ENCODE data around the gene SEMA3G. TPM values are rescaled to one million over a fixed set of nuclear protein-coding genes. Genes with fewer than 3 reads are reported as not detected.

SEMA3G gene
- total RNA-seq, 2 donors from 2014 or later, result 0.08 to 0.82 TPM

- no peaks in the 10 kb centered on the region for H3K9me3 Mint-ChIP-seq
- no peak overlapping the region for H3K27ac Mint-ChIP-seq
- H3K36me3 Mint-ChIP-seq (ENCODE audit: low read depth), result peaks cover 75% of the 10 kb centered on the region
- H3K4me3 Mint-ChIP-seq, result no peak overlapping the region
- H3K27me3 Mint-ChIP-seq, result no peaks in the 10 kb centered on the region
- H3K4me1 Mint-ChIP-seq, result peaks cover 11% of the 10 kb centered on the region
- no peak for ATAC-seq (replicated peaks)
Measured at GRCh38 chr3:52406231-52406661, 38.7 kb downstream of the SEMA3G start.

DNA sequence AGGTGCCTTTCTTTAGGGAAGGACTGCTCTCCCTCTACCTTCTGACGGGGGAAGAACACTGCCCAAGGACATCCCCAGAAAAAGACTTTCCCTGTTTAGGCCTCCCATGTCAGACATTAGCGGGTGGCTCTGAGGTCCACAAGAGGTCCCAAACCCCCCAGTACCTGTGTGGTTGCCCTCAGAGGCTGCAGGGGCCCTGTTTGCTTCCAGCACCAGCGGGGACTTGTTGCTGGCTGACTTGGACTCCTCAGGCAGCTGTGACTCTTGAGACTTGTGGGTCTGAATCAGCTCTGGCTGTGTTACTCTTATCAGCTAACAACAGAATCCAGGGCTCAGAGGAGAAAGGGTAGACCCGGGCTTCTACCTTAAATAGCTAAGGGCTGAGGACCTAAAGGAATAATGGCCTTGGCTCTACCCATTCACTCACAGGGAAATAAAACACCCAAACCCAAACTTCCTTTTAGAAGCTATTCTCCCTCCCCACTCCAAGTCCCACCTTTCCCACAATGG, 39.2 kb downstream of the SEMA3G start:
- Mint-ChIP-seq H3K9me3 (no peaks in the 10 kb centered on the region), H3K27ac (peak overlapping the region; percentile 58), H3K4me1 (peaks cover 11% of the 10 kb centered on the region), H3K36me3 (ENCODE audit: low read depth) (peaks cover 81% of the 10 kb centered on the region), H3K4me3 (no peak overlapping the region), H3K27me3 (no peaks in the 10 kb centered on the region)
- no peak for ATAC-seq (replicated peaks)

- no peak for ATAC-seq (replicated peaks)
- peak overlapping the region; percentile 58 for H3K27ac Mint-ChIP-seq
Measured at GRCh38 chr3:52405066-52405465, 39.8 kb downstream of the SEMA3G start.

GRCh38 chr3:52404391-52404790, 40.5 kb downstream of the SEMA3G start:
- Mint-ChIP-seq H3K4me1 (peaks cover 11% of the 10 kb centered on the region), H3K4me3 (no peak overlapping the region), H3K36me3 (ENCODE audit: low read depth) (peaks cover 82% of the 10 kb centered on the region), H3K27ac (no peak overlapping the region), H3K27me3 (no peaks in the 10 kb centered on the region), H3K9me3 (no peaks in the 10 kb centered on the region)
- no peak for ATAC-seq (replicated peaks)

More at GRCh38 chr3:52405066-52405465, 39.8 kb downstream of the SEMA3G start:
- H3K4me3 Mint-ChIP-seq, result no peak overlapping the region
- H3K36me3 Mint-ChIP-seq (ENCODE audit: low read depth), result peaks cover 82% of the 10 kb centered on the region
- H3K27me3 Mint-ChIP-seq, result no peaks in the 10 kb centered on the region
- H3K9me3 Mint-ChIP-seq, result no peaks in the 10 kb centered on the region
- H3K4me1 Mint-ChIP-seq, result peaks cover 11% of the 10 kb centered on the region

- H3K4me1 Mint-ChIP-seq, result peaks cover 11% of the 10 kb centered on the region
- H3K27me3 Mint-ChIP-seq, result no peaks in the 10 kb centered on the region
- ATAC-seq (replicated peaks), result no peak
- H3K9me3 Mint-ChIP-seq, result no peaks in the 10 kb centered on the region
- no peak overlapping the region for H3K4me3 Mint-ChIP-seq
- peaks cover 82% of the 10 kb centered on the region for H3K36me3 Mint-ChIP-seq (ENCODE audit: low read depth)
- no peak overlapping the region for H3K27ac Mint-ChIP-seq
Measured at GRCh38 chr3:52403955-52404354, 40.9 kb downstream of the SEMA3G start.

DNA sequence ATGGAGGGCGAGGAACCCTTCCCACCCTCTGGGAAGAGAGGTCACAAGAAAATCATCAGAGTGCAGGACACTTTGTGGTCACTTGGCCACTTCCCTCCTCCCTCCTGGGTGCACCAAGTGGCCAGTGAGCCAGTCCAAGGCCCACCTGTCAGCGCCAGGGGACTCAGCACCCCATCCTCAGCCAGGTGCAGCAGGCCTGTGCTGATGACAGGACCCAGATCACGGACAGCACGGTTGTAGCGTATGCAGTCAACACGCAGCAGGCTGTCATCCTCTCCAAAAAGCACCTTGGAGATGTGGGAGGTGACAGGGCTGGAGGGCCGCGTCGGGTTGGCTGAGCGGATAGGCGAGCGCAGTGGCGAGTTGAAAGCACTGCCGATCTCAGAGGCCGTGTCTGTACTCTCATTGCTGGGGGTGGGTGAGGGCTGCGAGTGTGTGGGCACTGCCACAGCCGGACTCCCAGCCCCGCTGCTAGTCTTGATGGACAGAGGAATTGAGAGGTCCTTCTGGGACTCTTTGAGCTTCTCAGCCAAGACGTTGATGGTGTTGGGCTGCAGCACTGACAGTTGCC, 41.5 kb downstream of the SEMA3G start:
- Mint-ChIP-seq H3K4me1 (peaks cover 6% of the 10 kb centered on the region), H3K9me3 (no peaks in the 10 kb centered on the region), H3K27me3 (no peaks in the 10 kb centered on the region), H3K4me3 (no peak overlapping the region), H3K27ac (no peak overlapping the region), H3K36me3 (ENCODE audit: low read depth) (peaks cover 76% of the 10 kb centered on the region)
- ATAC-seq (replicated peaks), result no peak

GRCh38 chr3:52402706-52403270, 42.1 kb downstream of the SEMA3G start:
- H3K36me3 Mint-ChIP-seq (ENCODE audit: low read depth), result peaks cover 71% of the 10 kb centered on the region
- no peak overlapping the region for H3K4me3 Mint-ChIP-seq
- no peak overlapping the region for H3K27ac Mint-ChIP-seq

DNA sequence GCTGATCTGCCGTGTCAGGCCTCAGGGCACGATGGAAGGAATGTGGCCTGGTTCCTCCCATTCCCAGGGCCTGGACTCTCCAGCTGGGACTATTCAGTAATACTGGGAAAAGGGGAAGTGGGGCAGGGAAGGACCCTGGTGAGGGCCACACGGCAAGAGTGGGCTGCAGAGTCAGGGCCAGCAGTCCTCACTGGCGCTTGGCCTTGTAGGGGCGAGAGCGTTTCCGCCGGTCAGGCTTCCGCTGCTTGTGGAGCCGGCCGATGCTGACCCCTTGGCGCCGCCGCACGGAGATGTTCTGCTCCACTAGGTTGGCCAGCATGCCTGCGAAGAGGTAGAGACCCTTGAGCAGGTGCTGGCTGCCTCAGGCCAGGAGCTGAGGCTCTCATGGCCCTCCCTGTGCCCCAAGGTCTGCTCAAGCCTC, 42.8 kb downstream of the SEMA3G start:
- H3K9me3 Mint-ChIP-seq, result no peaks in the 10 kb centered on the region
- no peaks in the 10 kb centered on the region for H3K27me3 Mint-ChIP-seq
- no peak overlapping the region for H3K4me3 Mint-ChIP-seq
- no peak for ATAC-seq (replicated peaks)
- no peaks in the 10 kb centered on the region for H3K4me1 Mint-ChIP-seq
- no peak overlapping the region for H3K27ac Mint-ChIP-seq
- H3K36me3 Mint-ChIP-seq (ENCODE audit: low read depth), result peaks cover 64% of the 10 kb centered on the region

More at GRCh38 chr3:52402706-52403270, 42.1 kb downstream of the SEMA3G start:
- Mint-ChIP-seq H3K4me1 (peaks cover under 1% of the 10 kb centered on the region), H3K27me3 (no peaks in the 10 kb centered on the region), H3K9me3 (no peaks in the 10 kb centered on the region)
- ATAC-seq (replicated peaks), result no peak

DNA sequence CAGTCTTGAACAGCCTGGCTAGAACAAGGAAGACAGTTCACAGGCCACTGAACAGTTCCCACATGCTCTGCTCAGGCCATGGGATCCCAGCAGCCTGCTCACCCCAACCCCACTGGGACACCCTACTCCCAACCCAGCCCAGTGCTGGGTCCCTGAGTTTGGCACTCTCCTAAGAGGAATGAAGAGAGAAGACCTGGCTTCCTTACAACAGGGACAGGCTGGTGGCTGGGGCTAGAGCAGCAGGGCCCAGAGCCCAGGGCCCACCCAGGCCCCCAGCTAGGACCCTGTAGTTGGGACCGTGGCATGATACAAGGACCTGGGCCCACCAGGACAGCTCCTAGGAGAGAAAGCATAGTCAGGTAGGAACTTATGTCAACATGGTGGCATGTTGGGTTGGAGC, 43.4 kb downstream of the SEMA3G start:
- Mint-ChIP-seq H3K27ac (peak overlapping the region; percentile 3), H3K27me3 (no peaks in the 10 kb centered on the region), H3K36me3 (ENCODE audit: low read depth) (peaks cover 58% of the 10 kb centered on the region), H3K4me1 (no peaks in the 10 kb centered on the region), H3K9me3 (no peaks in the 10 kb centered on the region), H3K4me3 (no peak overlapping the region)
- ATAC-seq (replicated peaks), result peak; percentile 13

DNA sequence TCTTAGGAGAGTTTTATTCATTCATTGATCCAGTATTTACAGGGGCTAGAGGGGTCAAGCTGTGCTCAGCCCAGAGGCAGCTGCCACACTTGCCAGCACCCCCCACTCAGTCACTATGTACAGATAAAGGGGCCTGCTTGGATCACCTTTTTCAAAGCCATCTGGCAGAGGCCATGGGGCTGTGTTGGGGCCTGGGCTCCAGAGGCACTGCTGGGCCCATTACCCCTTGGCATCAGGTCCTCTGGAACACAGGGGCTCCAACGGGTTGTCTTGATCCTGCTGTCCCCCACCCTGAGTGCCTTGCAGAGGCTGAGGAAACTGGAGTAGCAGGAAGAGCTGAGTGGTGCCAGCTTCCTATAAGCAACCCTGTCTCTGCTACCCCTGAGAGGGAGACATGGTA, 43.9 kb downstream of the SEMA3G start:
- Mint-ChIP-seq H3K9me3 (no peaks in the 10 kb centered on the region), H3K27me3 (no peaks in the 10 kb centered on the region), H3K4me1 (no peaks in the 10 kb centered on the region), H3K27ac (peak overlapping the region; percentile 3), H3K36me3 (ENCODE audit: low read depth) (peaks cover 54% of the 10 kb centered on the region), H3K4me3 (no peak overlapping the region)
- ATAC-seq (replicated peaks), result no peak

- Mint-ChIP-seq H3K4me3 (no peak overlapping the region), H3K36me3 (ENCODE audit: low read depth) (peaks cover 47% of the 10 kb centered on the region), H3K27me3 (no peaks in the 10 kb centered on the region), H3K9me3 (no peaks in the 10 kb centered on the region), H3K27ac (peak overlapping the region; percentile 3), H3K4me1 (no peaks in the 10 kb centered on the region)
- ATAC-seq (replicated peaks), result no peak
Measured at GRCh38 chr3:52400275-52400793, 44.6 kb downstream of the SEMA3G start.

- H3K36me3 Mint-ChIP-seq (ENCODE audit: low read depth), result peaks cover 40% of the 10 kb centered on the region
- no peak overlapping the region for H3K27ac Mint-ChIP-seq
- no peaks in the 10 kb centered on the region for H3K27me3 Mint-ChIP-seq
- no peak for ATAC-seq (replicated peaks)
- no peaks in the 10 kb centered on the region for H3K4me1 Mint-ChIP-seq
- H3K9me3 Mint-ChIP-seq, result no peaks in the 10 kb centered on the region
- no peak overlapping the region for H3K4me3 Mint-ChIP-seq
Measured at GRCh38 chr3:52399593-52399992, 45.3 kb downstream of the SEMA3G start.

- H3K27ac Mint-ChIP-seq, result no peak overlapping the region
- H3K36me3 Mint-ChIP-seq (ENCODE audit: low read depth), result peaks cover 35% of the 10 kb centered on the region
- H3K4me3 Mint-ChIP-seq, result no peak overlapping the region
- ATAC-seq (replicated peaks), result no peak
- no peaks in the 10 kb centered on the region for H3K9me3 Mint-ChIP-seq
- H3K27me3 Mint-ChIP-seq, result no peaks in the 10 kb centered on the region
- no peaks in the 10 kb centered on the region for H3K4me1 Mint-ChIP-seq
Measured at GRCh38 chr3:52399131-52399530, 45.8 kb downstream of the SEMA3G start.

DNA sequence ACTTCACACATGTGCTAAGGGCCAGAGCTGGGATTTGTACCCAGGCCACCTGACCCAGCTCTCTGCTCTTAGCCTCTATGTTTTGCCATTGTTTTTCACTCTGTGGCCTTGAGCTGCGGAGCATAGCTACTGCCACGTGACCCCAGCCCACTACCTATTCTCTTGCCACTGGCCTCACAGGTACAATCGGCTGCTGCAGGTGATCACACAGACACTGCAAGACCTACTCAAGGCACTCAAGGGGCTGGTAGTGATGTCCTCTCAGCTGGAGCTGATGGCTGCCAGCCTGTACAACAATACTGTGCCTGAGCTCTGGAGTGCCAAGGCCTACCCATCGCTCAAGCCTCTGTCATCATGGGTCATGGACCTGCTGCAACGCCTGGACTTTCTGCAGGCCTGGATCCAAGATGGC, 46.2 kb downstream of the SEMA3G start:
- no peaks in the 10 kb centered on the region for H3K4me1 Mint-ChIP-seq
- no peak overlapping the region for H3K27ac Mint-ChIP-seq

DNA sequence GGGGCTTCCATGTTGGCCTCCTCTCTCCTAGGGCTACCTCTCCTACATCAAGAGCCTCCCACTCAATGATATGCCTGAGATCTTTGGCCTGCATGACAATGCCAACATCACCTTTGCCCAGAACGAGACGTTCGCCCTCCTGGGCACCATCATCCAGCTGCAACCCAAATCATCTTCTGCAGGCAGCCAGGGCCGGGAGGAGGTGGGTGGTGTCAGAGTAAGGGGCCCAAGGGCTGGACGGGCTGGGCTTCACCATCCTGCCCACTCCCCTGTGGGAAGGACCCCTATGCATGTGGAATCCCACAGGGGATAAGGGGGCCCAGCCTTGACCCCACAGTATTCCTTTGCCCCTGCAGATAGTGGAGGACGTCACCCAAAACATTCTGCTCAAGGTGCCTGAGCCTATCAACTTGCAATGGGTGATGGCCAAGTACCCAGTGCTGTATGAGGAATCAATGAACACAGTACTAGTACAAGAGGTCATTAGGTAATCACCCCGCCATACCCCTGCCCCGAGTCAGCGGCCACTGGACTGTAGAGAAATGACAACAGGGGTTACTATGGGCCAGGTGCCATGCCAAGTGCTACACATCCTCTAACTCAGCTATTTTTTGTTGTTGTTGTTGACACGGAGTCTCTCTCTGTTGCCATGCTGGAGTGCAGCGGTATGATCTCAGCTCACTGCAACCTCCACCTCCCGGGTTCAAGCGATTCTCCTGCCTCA, 47.1 kb downstream of the SEMA3G start:
- Mint-ChIP-seq H3K27me3 (no peaks in the 10 kb centered on the region), H3K4me1 (no peaks in the 10 kb centered on the region), H3K4me3 (no peak overlapping the region), H3K9me3 (no peaks in the 10 kb centered on the region), H3K36me3 (ENCODE audit: low read depth) (peaks cover 30% of the 10 kb centered on the region), H3K27ac (no peak overlapping the region)
- ATAC-seq (replicated peaks), result no peak

More for the DNA sequence above, 46.2 kb downstream of the SEMA3G start:
- no peak for ATAC-seq (replicated peaks)
- H3K27me3 Mint-ChIP-seq, result no peaks in the 10 kb centered on the region
- H3K4me3 Mint-ChIP-seq, result no peak overlapping the region
- H3K36me3 Mint-ChIP-seq (ENCODE audit: low read depth), result peaks cover 30% of the 10 kb centered on the region
- no peaks in the 10 kb centered on the region for H3K9me3 Mint-ChIP-seq
